SJCRH30 (cell line): Measurements from ENCODE around the gene HAUS1. TPM values are rescaled to one million over a fixed set of nuclear protein-coding genes. Genes with fewer than 3 reads are reported as not detected.
A peak's percentile ranks its signal among the peaks of the same experiment; 100 is the strongest.
"Not testable (repeated sequence)": the region's sequence is repeated elsewhere in the genome, so short reads cannot be mapped to it uniquely, and the experiment has no call there.

Source experiments
- DNase-seq, 2 experiments: peaks; one replicate each; pipeline ENCODE4 v3.0.0-alpha.2; 2015 to 2020
- H3K27ac ChIP-seq: fragments of 250-450 bp; sonication (Bioruptor Pico); 2 replicates; pipeline ENCODE4 v1.5.1; 2020; ENCODE audit warnings: mild to moderate bottlenecking, moderate library complexity
- H3K27me3 ChIP-seq: fragments of 250-450 bp; sonication (Bioruptor Pico); 2 replicates; pipeline ENCODE4 v1.5.1; 2020; ENCODE audit warnings: mild to moderate bottlenecking, moderate library complexity
- H3K36me3 ChIP-seq: fragments of 250-450 bp; sonication (Bioruptor Pico); 2 replicates; pipeline ENCODE4 v1.5.1; 2020; ENCODE audit warnings: mild to moderate bottlenecking, moderate library complexity
- H3K4me1 ChIP-seq: fragments of 250-450 bp; sonication (Bioruptor Pico); 2 replicates; pipeline ENCODE4 v1.5.1; 2020; ENCODE audit warnings: mild to moderate bottlenecking, moderate library complexity
- H3K4me3 ChIP-seq: fragments of 250-450 bp; sonication (Bioruptor Pico); 2 replicates; pipeline ENCODE4 v1.5.1; 2020; ENCODE audit warnings: mild to moderate bottlenecking, moderate library complexity
- H3K9me3 ChIP-seq: fragments of 250-450 bp; sonication (Bioruptor Pico); replicated peaks from 2 replicates; pipeline ENCODE4 v1.5.1; 2020; ENCODE audit warnings: mild to moderate bottlenecking, moderate library complexity
- total RNA-seq: library from RNA; depleted of rRNA; stranded (reverse); fragments of >200 nt; shearing (Covaris generic); gene quantifications from 2 replicates; pipeline ENCODE4 v1.2.3, GENCODE V29; 2014

HAUS1 gene
- total RNA-seq, 1 experiment from 2014 or later: 53.3 TPM

GRCh38 chr18:46160050-46160798 is 56.0 kb downstream of the HAUS1 start:
- Histone ChIP-seq H3K36me3 (no peaks in the 10 kb centered on the region), H3K9me3 (no peaks in the 10 kb centered on the region), H3K4me3 (no peak overlapping the region), H3K4me1 (no peaks in the 10 kb centered on the region), H3K27me3 (no peaks in the 10 kb centered on the region), H3K27ac (no peak overlapping the region)
- no peak for DNase-seq

- H3K36me3 ChIP-seq, H3K4me1 ChIP-seq, H3K9me3 ChIP-seq, H3K4me3 ChIP-seq, H3K27me3 ChIP-seq, DNase-seq, H3K27ac ChIP-seq: not testable (repeated sequence)
These were observed 56.7 kb downstream of the HAUS1 start for GRCh38 chr18:46160840-46161239.

GRCh38 chr18:46161703-46162396 is 57.7 kb downstream of the HAUS1 start:
- Histone ChIP-seq H3K27me3 (no peaks in the 10 kb centered on the region), H3K4me3 (no peak overlapping the region), H3K36me3 (no peaks in the 10 kb centered on the region), H3K9me3 (no peaks in the 10 kb centered on the region), H3K27ac (no peak overlapping the region), H3K4me1 (no peaks in the 10 kb centered on the region)
- no peak for DNase-seq

- Histone ChIP-seq H3K27ac (no peak overlapping the region), H3K36me3 (no peaks in the 10 kb centered on the region), H3K27me3 (no peaks in the 10 kb centered on the region), H3K4me1 (no peaks in the 10 kb centered on the region), H3K4me3 (no peak overlapping the region), H3K9me3 (no peaks in the 10 kb centered on the region)
- no peak for DNase-seq
These were observed 58.9 kb downstream of the HAUS1 start for GRCh38 chr18:46163091-46163490.

- Histone ChIP-seq H3K9me3 (no peaks in the 10 kb centered on the region), H3K4me3 (no peak overlapping the region), H3K36me3 (no peaks in the 10 kb centered on the region), H3K27me3 (no peaks in the 10 kb centered on the region), H3K4me1 (no peaks in the 10 kb centered on the region), H3K27ac (no peak overlapping the region)
- DNase-seq: no peak
These were observed 59.8 kb downstream of the HAUS1 start for GRCh38 chr18:46163941-46164499.

- not testable (repeated sequence) for DNase-seq, H3K27me3 ChIP-seq, H3K9me3 ChIP-seq, H3K27ac ChIP-seq, H3K4me1 ChIP-seq, H3K4me3 ChIP-seq, H3K36me3 ChIP-seq
These were observed 60.3 kb downstream of the HAUS1 start for GRCh38 chr18:46164502-46164901.

- Histone ChIP-seq H3K9me3 (no peaks in the 10 kb centered on the region), H3K4me3 (no peak overlapping the region), H3K4me1 (no peaks in the 10 kb centered on the region), H3K27me3 (no peaks in the 10 kb centered on the region), H3K27ac (no peak overlapping the region), H3K36me3 (no peaks in the 10 kb centered on the region)
- DNase-seq: no peak
These were observed 60.7 kb downstream of the HAUS1 start for GRCh38 chr18:46164920-46165319.

GRCh38 chr18:46166261-46166970 is 62.2 kb downstream of the HAUS1 start:
- Histone ChIP-seq H3K27ac (no peak overlapping the region), H3K4me3 (no peak overlapping the region), H3K4me1 (no peaks in the 10 kb centered on the region), H3K36me3 (no peaks in the 10 kb centered on the region), H3K9me3 (no peaks in the 10 kb centered on the region), H3K27me3 (no peaks in the 10 kb centered on the region)
- no peak for DNase-seq

GRCh38 chr18:46167971-46168370 is 63.8 kb downstream of the HAUS1 start:
- DNase-seq: no peak
- H3K27me3 ChIP-seq: no peaks in the 10 kb centered on the region
- no peak overlapping the region for H3K27ac ChIP-seq
- no peaks in the 10 kb centered on the region for H3K36me3 ChIP-seq
- H3K9me3 ChIP-seq: no peaks in the 10 kb centered on the region
- no peaks in the 10 kb centered on the region for H3K4me1 ChIP-seq
- H3K4me3 ChIP-seq: no peak overlapping the region

GRCh38 chr18:46169464-46169941 is 65.3 kb downstream of the HAUS1 start:
- Histone ChIP-seq H3K9me3 (no peaks in the 10 kb centered on the region), H3K27me3 (no peaks in the 10 kb centered on the region), H3K27ac (no peak overlapping the region), H3K4me1 (no peaks in the 10 kb centered on the region), H3K36me3 (no peaks in the 10 kb centered on the region), H3K4me3 (no peak overlapping the region)
- DNase-seq: peak in 1 of 2 experiments; percentile 10

- Histone ChIP-seq H3K36me3 (no peaks in the 10 kb centered on the region), H3K27me3 (no peaks in the 10 kb centered on the region), H3K4me3 (no peak overlapping the region), H3K4me1 (no peaks in the 10 kb centered on the region), H3K27ac (no peak overlapping the region), H3K9me3 (no peaks in the 10 kb centered on the region)
- DNase-seq: no peak
These were observed 67.1 kb downstream of the HAUS1 start for GRCh38 chr18:46171331-46171730.

GRCh38 chr18:46173393-46174341 is 69.5 kb downstream of the HAUS1 start:
- peak; percentile 88 to 89 for DNase-seq
- Histone ChIP-seq H3K36me3 (no peaks in the 10 kb centered on the region), H3K9me3 (no peaks in the 10 kb centered on the region), H3K27ac (peak overlapping the region; percentile 83), H3K4me1 (no peaks in the 10 kb centered on the region), H3K27me3 (no peaks in the 10 kb centered on the region), H3K4me3 (peak overlapping the region; percentile 94)

- H3K9me3 ChIP-seq: no peaks in the 10 kb centered on the region
- peak; percentile 19 to 25 for DNase-seq
These were observed 70.3 kb downstream of the HAUS1 start for GRCh38 chr18:46174342-46175041.

More at GRCh38 chr18:46174342-46175041, 70.3 kb downstream of the HAUS1 start:
- Histone ChIP-seq H3K4me3 (peak overlapping the region; percentile 94), H3K4me1 (no peaks in the 10 kb centered on the region), H3K27ac (peak overlapping the region; percentile 83), H3K36me3 (no peaks in the 10 kb centered on the region), H3K27me3 (no peaks in the 10 kb centered on the region)
